ENCODE data around the gene TANC1. TPM values are rescaled to one million over a fixed set of nuclear protein-coding genes. Genes with fewer than 3 reads are reported as not detected.

Gene TANC1
- total and polyA plus RNA-seq, 2 experiments from 2014 or later, result 8.2 to 12.1 TPM

- H3K9ac ChIP-seq, result no peak overlapping the region
- in situ Hi-C loops (cut with MboI), result no loop called here
- no peak overlapping the region for H3K4me2 ChIP-seq (ENCODE audit: unreplicated experiment)
- no peaks in the 10 kb centered on the region for H3K36me3 ChIP-seq (ENCODE audit: low read depth)
- H3K9me2 ChIP-seq (ENCODE audit: insufficient read depth), result no peaks in the 10 kb centered on the region
- H3K79me2 ChIP-seq (ENCODE audit: insufficient read depth), result peaks cover 9% of the 10 kb centered on the region; the same call in 1 of the 2 replicates
- H3K27me3 ChIP-seq (replicated peaks; ENCODE audit: insufficient read depth), result no peaks in the 10 kb centered on the region
- H4K20me1 ChIP-seq (ENCODE audit: insufficient read depth), result no peaks in the 10 kb centered on the region
- WGBS, 2 experiments (ENCODE audit: low coverage in 1 of 2, low lambda C conversion rate in 2 of 2, missing lambda C conversion rate in 2 of 2), result no CpG with 5 or more reads among the region's 5 CpGs
- H3F3A ChIP-seq (ENCODE audit: insufficient read depth), result peaks cover 10% of the 10 kb centered on the region; the same call in 1 of the 2 replicates
- TF ChIP-seq EZH2 (IDR thresholded peaks at IDR 0.05; ENCODE audit: insufficient read depth, poor library complexity, severe bottlenecking), result no peak
- no peak for TF ChIP-seq EZH2phosphoT487 (IDR thresholded peaks at IDR 0.05; ENCODE audit: insufficient read depth, low read depth)
- H3K27ac ChIP-seq, result no peak overlapping the region
- no peak overlapping the region for H3K4me3 ChIP-seq
- peaks cover 24% of the 10 kb centered on the region for H3K4me1 ChIP-seq (ENCODE audit: insufficient read depth)
- DNase-seq, result no peak
- no peaks in the 10 kb centered on the region for H3K9me3 ChIP-seq (ENCODE audit: low read depth)
- no peak overlapping the region for H2AFZ ChIP-seq
These were observed 135.0 kb downstream of the TANC1 start for GRCh38 chr2:159103411-159103810.

GRCh38 chr2:159106109-159106508 lies 137.7 kb downstream of the TANC1 start:
- Histone ChIP-seq H3K36me3 (ENCODE audit: low read depth) (no peaks in the 10 kb centered on the region), H3K4me3 (no peak overlapping the region), H3K27ac (peak overlapping the region; percentile 12; the same call in 1 of the 2 replicates), H3K9me2 (ENCODE audit: insufficient read depth) (no peaks in the 10 kb centered on the region), H3K79me2 (ENCODE audit: insufficient read depth) (peaks cover 3% of the 10 kb centered on the region; the same call in 1 of the 2 replicates), H3K9ac (no peak overlapping the region), H4K20me1 (ENCODE audit: insufficient read depth) (no peaks in the 10 kb centered on the region), H3K4me2 (ENCODE audit: unreplicated experiment) (peak overlapping the region; percentile 38), H3K4me1 (ENCODE audit: insufficient read depth) (peaks cover 16% of the 10 kb centered on the region), H3K9me3 (ENCODE audit: low read depth) (no peaks in the 10 kb centered on the region), H3F3A (ENCODE audit: insufficient read depth) (no peaks in the 10 kb centered on the region; the same call in 1 of the 2 replicates), H3K27me3 (replicated peaks; ENCODE audit: insufficient read depth) (no peaks in the 10 kb centered on the region), H2AFZ (peak overlapping the region; percentile 6; the same call in 1 of the 2 replicates)
- no peak for TF ChIP-seq EZH2 (IDR thresholded peaks at IDR 0.05; ENCODE audit: insufficient read depth, poor library complexity, severe bottlenecking)
- TF ChIP-seq EZH2phosphoT487 (IDR thresholded peaks at IDR 0.05; ENCODE audit: insufficient read depth, low read depth), result no peak
- WGBS, 2 experiments (ENCODE audit: low coverage in 1 of 2, low lambda C conversion rate in 2 of 2, missing lambda C conversion rate in 2 of 2), result 21 to 24% methylated on average over 5 of the region's 5 CpGs
- DNase-seq, result peak; percentile 68
- in situ Hi-C loops (cut with MboI), result no loop called here

GRCh38 chr2:159108181-159108893 lies 139.9 kb downstream of the TANC1 start:
- no peak overlapping the region for H3K9ac ChIP-seq
- peaks cover 23% of the 10 kb centered on the region for H3K4me1 ChIP-seq (ENCODE audit: insufficient read depth)
- in situ Hi-C loops (cut with MboI), result no loop called here
- H3K27me3 ChIP-seq (replicated peaks; ENCODE audit: insufficient read depth), result no peaks in the 10 kb centered on the region
- H3K36me3 ChIP-seq (ENCODE audit: low read depth), result no peaks in the 10 kb centered on the region
- no peak overlapping the region for H2AFZ ChIP-seq
- H3K79me2 ChIP-seq (ENCODE audit: insufficient read depth), result no peaks in the 10 kb centered on the region
- TF ChIP-seq EZH2 (IDR thresholded peaks at IDR 0.05; ENCODE audit: insufficient read depth, poor library complexity, severe bottlenecking) (no peak), EZH2phosphoT487 (IDR thresholded peaks at IDR 0.05; ENCODE audit: insufficient read depth, low read depth) (no peak)
- no peak overlapping the region for H3K4me3 ChIP-seq
- WGBS, 2 experiments (ENCODE audit: low coverage in 1 of 2, low lambda C conversion rate in 2 of 2, missing lambda C conversion rate in 2 of 2), result 96 to 97% methylated on average over 12 of the region's 12 CpGs
- H3K9me3 ChIP-seq (ENCODE audit: low read depth), result no peaks in the 10 kb centered on the region
- no peaks in the 10 kb centered on the region for H4K20me1 ChIP-seq (ENCODE audit: insufficient read depth)
- no peaks in the 10 kb centered on the region; the same call in 1 of the 2 replicates for H3F3A ChIP-seq (ENCODE audit: insufficient read depth)
- H3K9me2 ChIP-seq (ENCODE audit: insufficient read depth), result no peaks in the 10 kb centered on the region
- H3K27ac ChIP-seq, result no peak overlapping the region
- no peak for DNase-seq
- H3K4me2 ChIP-seq (ENCODE audit: unreplicated experiment), result no peak overlapping the region

GRCh38 chr2:159109517-159109916 lies 141.1 kb downstream of the TANC1 start:
- no peaks in the 10 kb centered on the region for H3K9me2 ChIP-seq (ENCODE audit: insufficient read depth)
- H3F3A ChIP-seq (ENCODE audit: insufficient read depth), result no peaks in the 10 kb centered on the region; the same call in 1 of the 2 replicates
- no peak for TF ChIP-seq EZH2phosphoT487 (IDR thresholded peaks at IDR 0.05; ENCODE audit: insufficient read depth, low read depth)
- no peak overlapping the region for H3K4me3 ChIP-seq
- no peak for DNase-seq
- 89 to 92% methylated on average over 3 of the region's 3 CpGs for WGBS, 2 experiments (ENCODE audit: low coverage in 1 of 2, low lambda C conversion rate in 2 of 2, missing lambda C conversion rate in 2 of 2)
- no peaks in the 10 kb centered on the region for H3K27me3 ChIP-seq (replicated peaks; ENCODE audit: insufficient read depth)
- in situ Hi-C loops (cut with MboI), result no loop called here
- H3K4me2 ChIP-seq (ENCODE audit: unreplicated experiment), result no peak overlapping the region
- H3K79me2 ChIP-seq (ENCODE audit: insufficient read depth), result no peaks in the 10 kb centered on the region
- H3K27ac ChIP-seq, result no peak overlapping the region
- no peak overlapping the region for H2AFZ ChIP-seq
- H3K9ac ChIP-seq, result no peak overlapping the region
- no peaks in the 10 kb centered on the region for H4K20me1 ChIP-seq (ENCODE audit: insufficient read depth)
- H3K4me1 ChIP-seq (ENCODE audit: insufficient read depth), result peaks cover 23% of the 10 kb centered on the region
- H3K9me3 ChIP-seq (ENCODE audit: low read depth), result no peaks in the 10 kb centered on the region
- H3K36me3 ChIP-seq (ENCODE audit: low read depth), result no peaks in the 10 kb centered on the region

Data from GM23248 (cell line).